Measurements from ENCODE around the gene COG4. TPM values are rescaled to one million over a fixed set of nuclear protein-coding genes. Genes with fewer than 3 reads are reported as not detected.
"Not testable (repeated sequence)": the region's sequence is repeated elsewhere in the genome, so short reads cannot be mapped to it uniquely, and the experiment has no call there.

The COG4 gene
- total RNA-seq, 1 donor from 2014 or later = 49.1 TPM

GRCh38 chr16:70529954-70530353 lies 6.6 kb upstream of the COG4 start:
- intact Hi-C loops (cut with DNase I) = loop anchor here (5.0 kb wide), 1 partner anchor 122 kb away; no protein-coding TSS in a partner anchor
- ATAC-seq (ENCODE audit: poor library complexity); DNase-seq: not testable (repeated sequence)

- intact Hi-C loops (cut with DNase I) = loop anchor here (5.0 kb wide), 1 partner anchor 123 kb away; no protein-coding TSS in a partner anchor
- DNase-seq (no peak), ATAC-seq (ENCODE audit: poor library complexity) (no peak)
Measured at GRCh38 chr16:70529051-70529777, 5.9 kb upstream of the COG4 start.

GRCh38 chr16:70527315-70527996 lies 4.1 kb upstream of the COG4 start:
- intact Hi-C loops (cut with DNase I) = loop anchor here (5.0 kb wide), 1 partner anchor 125 kb away; no protein-coding TSS in a partner anchor
- DNase-seq (no peak), ATAC-seq (ENCODE audit: poor library complexity) (no peak)

GRCh38 chr16:70526403-70526802 lies 3.0 kb upstream of the COG4 start:
- intact Hi-C loops (cut with DNase I) = loop anchor here (5.0 kb wide), 1 partner anchor 126 kb away; no protein-coding TSS in a partner anchor
- no peak for DNase-seq
- no peak for ATAC-seq (ENCODE audit: poor library complexity)

- peak; percentile 28 for ATAC-seq (ENCODE audit: poor library complexity)
- intact Hi-C loops (cut with DNase I); DNase-seq: not testable (repeated sequence)
Measured at GRCh38 chr16:70524399-70524825, 1.1 kb upstream of the COG4 start.

GRCh38 chr16:70523743-70524398 lies 517 bp upstream of the COG4 start, which contains the start of gene SF3B3:
Gene SF3B3, plus strand, starts transcription at chr16:70523816. Its CDS starts 2,841 bp downstream, at chr16:70526657.
- intact Hi-C loops (cut with DNase I) = no loop called here
- ATAC-seq (ENCODE audit: poor library complexity) (peak; percentile 93), DNase-seq (peak; percentile 83)

- intact Hi-C loops (cut with DNase I) = no loop called here
- no peak for ATAC-seq (ENCODE audit: poor library complexity)
- no peak for DNase-seq
Measured at GRCh38 chr16:70522216-70523075, 908 bp downstream of the COG4 start.

- DNase-seq (no peak), ATAC-seq (ENCODE audit: poor library complexity) (no peak)
- intact Hi-C loops (cut with DNase I) = no loop called here
Measured at GRCh38 chr16:70520612-70521297, 2.6 kb downstream of the COG4 start.

- DNase-seq (no peak), ATAC-seq (ENCODE audit: poor library complexity) (no peak)
- intact Hi-C loops (cut with DNase I) = no loop called here
Measured at GRCh38 chr16:70512456-70512855, 10.9 kb downstream of the COG4 start.

- DNase-seq (no peak), ATAC-seq (ENCODE audit: poor library complexity) (no peak)
- intact Hi-C loops (cut with DNase I) = no loop called here
Measured at GRCh38 chr16:70511833-70512232, 11.5 kb downstream of the COG4 start.

GRCh38 chr16:70510216-70510615 lies 13.1 kb downstream of the COG4 start:
- DNase-seq (no peak), ATAC-seq (ENCODE audit: poor library complexity) (no peak)
- intact Hi-C loops (cut with DNase I) = no loop called here

- no peak for DNase-seq
- ATAC-seq (ENCODE audit: poor library complexity) = no peak
- intact Hi-C loops (cut with DNase I) = no loop called here
Measured at GRCh38 chr16:70508752-70509151, 14.6 kb downstream of the COG4 start.

- DNase-seq (no peak), ATAC-seq (ENCODE audit: poor library complexity) (no peak)
- intact Hi-C loops (cut with DNase I) = no loop called here
Measured at GRCh38 chr16:70496513-70496912, 26.8 kb downstream of the COG4 start.

GRCh38 chr16:70495425-70496182 lies 27.8 kb downstream of the COG4 start:
- no peak for DNase-seq
- ATAC-seq (ENCODE audit: poor library complexity) = no peak
- intact Hi-C loops (cut with DNase I) = no loop called here

GRCh38 chr16:70494777-70495176 lies 28.6 kb downstream of the COG4 start:
- intact Hi-C loops (cut with DNase I) = no loop called here
- DNase-seq = no peak
- ATAC-seq (ENCODE audit: poor library complexity) = no peak

GRCh38 chr16:70494202-70494770 lies 29.1 kb downstream of the COG4 start:
- DNase-seq (no peak), ATAC-seq (ENCODE audit: poor library complexity) (peak; percentile 78)
- intact Hi-C loops (cut with DNase I) = no loop called here

GRCh38 chr16:70493802-70494201 lies 29.6 kb downstream of the COG4 start:
- DNase-seq (no peak), ATAC-seq (ENCODE audit: poor library complexity) (peak; percentile 32)
- intact Hi-C loops (cut with DNase I) = no loop called here

Measured in Right ventricle myocardium superior (tissue), 1 donor.